Right atrium auricular region (tissue), 2 donors: ENCODE data around the gene ALMS1. TPM values are rescaled to one million over a fixed set of nuclear protein-coding genes. Genes with fewer than 3 reads are reported as not detected.

Experiments
- DNase-seq: peaks from one replicate; pipeline ENCODE4 v3.0.0-alpha.2; 2019; ENCODE audit warnings: low spot score
- H3K27ac ChIP-seq, 2 donors: fragments of 200-600 bp; sonication (generic); 1 replicate in 1 of 2; 2 replicates in 1 of 2; pipeline ENCODE4 v1.5.1; 2016 to 2019
- H3K27me3 ChIP-seq, 2 donors: fragments of 200-600 bp; sonication (generic); one replicate each; pipeline versions ENCODE4 v1.5.1 to v1.6.0; 2017 to 2019
- H3K36me3 ChIP-seq: fragments of 200-600 bp; sonication (generic); one replicate; pipeline ENCODE4 v1.5.1; 2016
- H3K4me1 ChIP-seq, 2 donors: fragments of 200-600 bp; sonication (generic); one replicate each; pipeline versions ENCODE4 v1.5.1 to v1.6.0; 2017 to 2019
- H3K4me3 ChIP-seq, 2 donors: fragments of 200-600 bp; sonication (generic); 1 replicate in 1 of 2; 2 replicates in 1 of 2; pipeline ENCODE4 v1.5.1; 2017 to 2019; ENCODE audit warnings: mild to moderate bottlenecking in 1 of 2, moderate library complexity in 1 of 2
- H3K9me3 ChIP-seq, 2 donors: fragments of 200-600 bp; sonication (generic); one replicate each; pipeline ENCODE4 v1.5.1; 2019
- total RNA-seq, 2 donors: library from RNA; depleted of rRNA; stranded (reverse); fragments of >200 nt; gene quantifications; one replicate each; pipeline ENCODE4 v1.1.0, GENCODE V29; 2016
- TF ChIP-seq, protein P1 (sequence below), 2 donors: fragments of 200-600 bp; sonication (generic); IDR thresholded peaks; one replicate each; pipeline ENCODE4 v1.5.1; 2019; ENCODE audit warnings: antibody characterized with exemption in 2 of 2

ALMS1 gene, protein sequence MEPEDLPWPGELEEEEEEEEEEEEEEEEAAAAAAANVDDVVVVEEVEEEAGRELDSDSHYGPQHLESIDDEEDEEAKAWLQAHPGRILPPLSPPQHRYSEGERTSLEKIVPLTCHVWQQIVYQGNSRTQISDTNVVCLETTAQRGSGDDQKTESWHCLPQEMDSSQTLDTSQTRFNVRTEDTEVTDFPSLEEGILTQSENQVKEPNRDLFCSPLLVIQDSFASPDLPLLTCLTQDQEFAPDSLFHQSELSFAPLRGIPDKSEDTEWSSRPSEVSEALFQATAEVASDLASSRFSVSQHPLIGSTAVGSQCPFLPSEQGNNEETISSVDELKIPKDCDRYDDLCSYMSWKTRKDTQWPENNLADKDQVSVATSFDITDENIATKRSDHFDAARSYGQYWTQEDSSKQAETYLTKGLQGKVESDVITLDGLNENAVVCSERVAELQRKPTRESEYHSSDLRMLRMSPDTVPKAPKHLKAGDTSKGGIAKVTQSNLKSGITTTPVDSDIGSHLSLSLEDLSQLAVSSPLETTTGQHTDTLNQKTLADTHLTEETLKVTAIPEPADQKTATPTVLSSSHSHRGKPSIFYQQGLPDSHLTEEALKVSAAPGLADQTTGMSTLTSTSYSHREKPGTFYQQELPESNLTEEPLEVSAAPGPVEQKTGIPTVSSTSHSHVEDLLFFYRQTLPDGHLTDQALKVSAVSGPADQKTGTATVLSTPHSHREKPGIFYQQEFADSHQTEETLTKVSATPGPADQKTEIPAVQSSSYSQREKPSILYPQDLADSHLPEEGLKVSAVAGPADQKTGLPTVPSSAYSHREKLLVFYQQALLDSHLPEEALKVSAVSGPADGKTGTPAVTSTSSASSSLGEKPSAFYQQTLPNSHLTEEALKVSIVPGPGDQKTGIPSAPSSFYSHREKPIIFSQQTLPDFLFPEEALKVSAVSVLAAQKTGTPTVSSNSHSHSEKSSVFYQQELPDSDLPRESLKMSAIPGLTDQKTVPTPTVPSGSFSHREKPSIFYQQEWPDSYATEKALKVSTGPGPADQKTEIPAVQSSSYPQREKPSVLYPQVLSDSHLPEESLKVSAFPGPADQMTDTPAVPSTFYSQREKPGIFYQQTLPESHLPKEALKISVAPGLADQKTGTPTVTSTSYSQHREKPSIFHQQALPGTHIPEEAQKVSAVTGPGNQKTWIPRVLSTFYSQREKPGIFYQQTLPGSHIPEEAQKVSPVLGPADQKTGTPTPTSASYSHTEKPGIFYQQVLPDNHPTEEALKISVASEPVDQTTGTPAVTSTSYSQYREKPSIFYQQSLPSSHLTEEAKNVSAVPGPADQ (N-terminal part only)
- total RNA-seq: 10 to 100 TPM in 1 of 2 donors, 1 to 10 TPM in 1; 8.7 to 14.9 TPM

- no peaks in the 10 kb centered on the region for H3K9me3 ChIP-seq
- peak within 1 kb of the TSS; percentile 86 to 92 for H3K27ac ChIP-seq
- no peaks in the 10 kb centered on the region for H3K36me3 ChIP-seq
- peak within 1 kb of the TSS; percentile 58 to 85 for H3K4me3 ChIP-seq
- H3K27me3 ChIP-seq: no peaks in the 10 kb centered on the region
- DNase-seq: peak; percentile 90
- H3K4me1 ChIP-seq: peaks cover 0 to 21% of the 10 kb centered on the region in 2 donors
- TF ChIP-seq, protein P1, sequence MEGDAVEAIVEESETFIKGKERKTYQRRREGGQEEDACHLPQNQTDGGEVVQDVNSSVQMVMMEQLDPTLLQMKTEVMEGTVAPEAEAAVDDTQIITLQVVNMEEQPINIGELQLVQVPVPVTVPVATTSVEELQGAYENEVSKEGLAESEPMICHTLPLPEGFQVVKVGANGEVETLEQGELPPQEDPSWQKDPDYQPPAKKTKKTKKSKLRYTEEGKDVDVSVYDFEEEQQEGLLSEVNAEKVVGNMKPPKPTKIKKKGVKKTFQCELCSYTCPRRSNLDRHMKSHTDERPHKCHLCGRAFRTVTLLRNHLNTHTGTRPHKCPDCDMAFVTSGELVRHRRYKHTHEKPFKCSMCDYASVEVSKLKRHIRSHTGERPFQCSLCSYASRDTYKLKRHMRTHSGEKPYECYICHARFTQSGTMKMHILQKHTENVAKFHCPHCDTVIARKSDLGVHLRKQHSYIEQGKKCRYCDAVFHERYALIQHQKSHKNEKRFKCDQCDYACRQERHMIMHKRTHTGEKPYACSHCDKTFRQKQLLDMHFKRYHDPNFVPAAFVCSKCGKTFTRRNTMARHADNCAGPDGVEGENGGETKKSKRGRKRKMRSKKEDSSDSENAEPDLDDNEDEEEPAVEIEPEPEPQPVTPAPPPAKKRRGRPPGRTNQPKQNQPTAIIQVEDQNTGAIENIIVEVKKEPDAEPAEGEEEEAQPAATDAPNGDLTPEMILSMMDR (IDR thresholded peaks at IDR 0.05): peak in 1 of 2 donors; percentile 55
Observed at GRCh38 chr2:73385504-73386341, at the start of gene ALMS1. TSS of gene ALMS1 (plus strand) at chr2:73385836. CDS start at chr2:73385869, 33 bp downstream.

- no peaks in the 10 kb centered on the region for H3K36me3 ChIP-seq
- no peaks in the 10 kb centered on the region for H3K4me1 ChIP-seq
- H3K4me3 ChIP-seq: no peak overlapping the region
- TF ChIP-seq, protein P1 (IDR thresholded peaks at IDR 0.05): no peak
- H3K27ac ChIP-seq: no peak overlapping the region
- no peaks in the 10 kb centered on the region for H3K27me3 ChIP-seq
- H3K9me3 ChIP-seq: no peaks in the 10 kb centered on the region
- no peak for DNase-seq
Observed at GRCh38 chr2:73337828-73338227, 47.8 kb upstream of the ALMS1 start.

GRCh38 chr2:73339201-73339600, 46.4 kb upstream of the ALMS1 start:
- no peak overlapping the region for H3K4me3 ChIP-seq
- H3K27ac ChIP-seq: no peak overlapping the region
- H3K4me1 ChIP-seq: no peaks in the 10 kb centered on the region
- TF ChIP-seq, protein P1 (IDR thresholded peaks at IDR 0.05): no peak
- no peaks in the 10 kb centered on the region for H3K36me3 ChIP-seq
- no peak for DNase-seq
- no peaks in the 10 kb centered on the region for H3K9me3 ChIP-seq
- H3K27me3 ChIP-seq: no peaks in the 10 kb centered on the region

- no peak for DNase-seq
- no peaks in the 10 kb centered on the region for H3K9me3 ChIP-seq
- no peak overlapping the region for H3K27ac ChIP-seq
- no peak overlapping the region for H3K4me3 ChIP-seq
- H3K4me1 ChIP-seq: no peaks in the 10 kb centered on the region
- no peaks in the 10 kb centered on the region for H3K27me3 ChIP-seq
- TF ChIP-seq, protein P1 (IDR thresholded peaks at IDR 0.05): no peak
- no peaks in the 10 kb centered on the region for H3K36me3 ChIP-seq
Observed at GRCh38 chr2:73341039-73341438, 44.6 kb upstream of the ALMS1 start.
